ENCODE results near the gene N4BP2L2. TPM values are rescaled to one million over a fixed set of nuclear protein-coding genes. Genes with fewer than 3 reads are reported as not detected.

Gene N4BP2L2
- total RNA-seq, 1 donor from 2014 or later, result 153 TPM

DNA sequence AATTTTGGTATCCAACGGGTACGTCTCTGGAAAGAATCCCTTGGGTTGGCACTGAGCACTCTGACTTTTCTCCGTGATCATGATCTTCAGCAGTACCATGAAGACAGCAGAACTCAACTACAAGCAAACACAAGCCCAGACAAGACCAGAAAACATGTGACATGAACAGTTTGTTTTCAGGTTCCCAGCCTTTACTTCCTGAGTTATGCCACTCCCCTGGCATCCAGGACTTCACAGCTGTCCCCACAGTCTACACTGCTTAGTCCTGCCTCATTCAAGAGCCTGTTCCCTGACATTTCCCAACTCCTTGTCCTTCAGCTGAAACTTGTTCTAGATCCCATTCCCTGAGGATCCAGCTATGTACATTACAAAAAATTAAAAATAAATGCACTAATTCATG is 105.7 kb downstream of the N4BP2L2 start:
- DNase-seq (ENCODE audit: low spot score), result no peak
- Histone ChIP-seq H3K36me3 (no peaks in the 10 kb centered on the region), H3F3A (ENCODE audit: low read depth) (peaks cover 9% of the 10 kb centered on the region), H3K9me3 (ENCODE audit: low read depth) (no peaks in the 10 kb centered on the region), H3K27ac (no peak overlapping the region), H3K4me2 (no peak overlapping the region), H2AFZ (replicated peaks) (no peak overlapping the region), H3K27me3 (peaks cover 17% of the 10 kb centered on the region), H3K9ac (no peak overlapping the region), H4K20me1 (ENCODE audit: low read depth) (no peaks in the 10 kb centered on the region), H3K79me2 (ENCODE audit: low read depth) (no peaks in the 10 kb centered on the region), H3K4me3 (no peak overlapping the region), H3K4me1 (peaks cover 7% of the 10 kb centered on the region)
- no peak overlapping the region for H3K4me3 Mint-ChIP-seq
- no peaks in the 10 kb centered on the region for H3K36me3 Mint-ChIP-seq
- TF ChIP-seq EZH2phosphoT487 (IDR thresholded peaks at IDR 0.05) (no peak), CTCF (IDR thresholded peaks at IDR 0.05) (no peak), EZH2 (IDR thresholded peaks at IDR 0.05) (no peak)
- no peak overlapping the region for H3K27ac Mint-ChIP-seq
- H3K9me3 Mint-ChIP-seq, result no peaks in the 10 kb centered on the region
- H3K4me1 Mint-ChIP-seq, result peaks cover 6% of the 10 kb centered on the region
- H3K27me3 Mint-ChIP-seq (ENCODE audit: insufficient read depth, low read depth), result peaks cover 4% of the 10 kb centered on the region

DNA sequence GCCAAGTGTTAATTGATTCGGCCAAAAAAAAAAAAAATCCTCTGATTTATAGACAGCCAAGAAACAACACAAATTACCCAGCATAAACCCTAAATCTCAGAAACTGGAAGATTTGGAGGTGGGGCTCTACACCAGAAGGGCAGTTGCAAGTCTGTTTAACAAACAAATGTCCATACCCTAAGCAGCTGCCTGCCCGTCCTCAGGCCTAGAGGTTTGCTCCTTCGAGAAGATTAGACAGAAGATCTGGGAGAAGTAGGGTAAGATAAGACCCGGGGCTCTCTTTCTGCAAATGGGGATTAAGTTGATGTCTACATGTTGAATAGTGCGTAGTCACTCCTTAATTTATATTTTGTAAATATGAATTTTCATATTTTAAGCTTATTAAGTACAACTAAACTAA is 107.2 kb downstream of the N4BP2L2 start:
- Histone ChIP-seq H3K9ac (no peak overlapping the region), H2AFZ (replicated peaks) (no peak overlapping the region), H3K27ac (no peak overlapping the region), H3K4me2 (no peak overlapping the region), H3K4me3 (no peak overlapping the region), H3K79me2 (ENCODE audit: low read depth) (no peaks in the 10 kb centered on the region), H3K4me1 (peaks cover 8% of the 10 kb centered on the region), H3K27me3 (peaks cover 32% of the 10 kb centered on the region), H4K20me1 (ENCODE audit: low read depth) (peaks cover 7% of the 10 kb centered on the region), H3K36me3 (no peaks in the 10 kb centered on the region), H3K9me3 (ENCODE audit: low read depth) (no peaks in the 10 kb centered on the region), H3F3A (ENCODE audit: low read depth) (peaks cover 9% of the 10 kb centered on the region)
- H3K9me3 Mint-ChIP-seq, result no peaks in the 10 kb centered on the region
- H3K27ac Mint-ChIP-seq, result no peak overlapping the region
- no peak for TF ChIP-seq EZH2 (IDR thresholded peaks at IDR 0.05)
- H3K4me1 Mint-ChIP-seq, result peaks cover 9% of the 10 kb centered on the region
- H3K4me3 Mint-ChIP-seq, result no peak overlapping the region
- DNase-seq (ENCODE audit: low spot score), result no peak
- peaks cover 9% of the 10 kb centered on the region for H3K27me3 Mint-ChIP-seq (ENCODE audit: insufficient read depth, low read depth)
- no peaks in the 10 kb centered on the region for H3K36me3 Mint-ChIP-seq

GRCh38 chr13:32430018-32430747 is 108.4 kb downstream of the N4BP2L2 start:
- H3K9me3 ChIP-seq (ENCODE audit: low read depth), result no peaks in the 10 kb centered on the region
- Mint-ChIP-seq H3K9me3 (no peaks in the 10 kb centered on the region), H3K36me3 (no peaks in the 10 kb centered on the region)

More at GRCh38 chr13:32430018-32430747, 108.4 kb downstream of the N4BP2L2 start:
- Mint-ChIP-seq H3K27me3 (ENCODE audit: insufficient read depth, low read depth) (peaks cover 17% of the 10 kb centered on the region), H3K27ac (no peak overlapping the region), H3K4me3 (no peak overlapping the region), H3K4me1 (peaks cover 12% of the 10 kb centered on the region)
- H2AFZ ChIP-seq (replicated peaks), result no peak overlapping the region
- H3K27ac ChIP-seq, result no peak overlapping the region
- no peak overlapping the region for H3K4me2 ChIP-seq
- H4K20me1 ChIP-seq (ENCODE audit: low read depth), result peaks cover 10% of the 10 kb centered on the region
- no peak overlapping the region for H3K4me3 ChIP-seq
- peaks cover 9% of the 10 kb centered on the region for H3F3A ChIP-seq (ENCODE audit: low read depth)
- DNase-seq (ENCODE audit: low spot score), result no peak
- TF ChIP-seq EZH2 (IDR thresholded peaks at IDR 0.05) (no peak), CTCF (IDR thresholded peaks at IDR 0.05) (no peak), EZH2phosphoT487 (IDR thresholded peaks at IDR 0.05) (no peak)
- no peak overlapping the region for H3K9ac ChIP-seq
- H3K79me2 ChIP-seq (ENCODE audit: low read depth), result no peaks in the 10 kb centered on the region
- H3K27me3 ChIP-seq, result peaks cover 44% of the 10 kb centered on the region
- H3K4me1 ChIP-seq, result peaks cover 8% of the 10 kb centered on the region
- H3K36me3 ChIP-seq, result no peaks in the 10 kb centered on the region

Measured in neural progenitor cell (in vitro differentiated cells).